ENCODE results near the gene FZD2.

FZD2 gene

DNA sequence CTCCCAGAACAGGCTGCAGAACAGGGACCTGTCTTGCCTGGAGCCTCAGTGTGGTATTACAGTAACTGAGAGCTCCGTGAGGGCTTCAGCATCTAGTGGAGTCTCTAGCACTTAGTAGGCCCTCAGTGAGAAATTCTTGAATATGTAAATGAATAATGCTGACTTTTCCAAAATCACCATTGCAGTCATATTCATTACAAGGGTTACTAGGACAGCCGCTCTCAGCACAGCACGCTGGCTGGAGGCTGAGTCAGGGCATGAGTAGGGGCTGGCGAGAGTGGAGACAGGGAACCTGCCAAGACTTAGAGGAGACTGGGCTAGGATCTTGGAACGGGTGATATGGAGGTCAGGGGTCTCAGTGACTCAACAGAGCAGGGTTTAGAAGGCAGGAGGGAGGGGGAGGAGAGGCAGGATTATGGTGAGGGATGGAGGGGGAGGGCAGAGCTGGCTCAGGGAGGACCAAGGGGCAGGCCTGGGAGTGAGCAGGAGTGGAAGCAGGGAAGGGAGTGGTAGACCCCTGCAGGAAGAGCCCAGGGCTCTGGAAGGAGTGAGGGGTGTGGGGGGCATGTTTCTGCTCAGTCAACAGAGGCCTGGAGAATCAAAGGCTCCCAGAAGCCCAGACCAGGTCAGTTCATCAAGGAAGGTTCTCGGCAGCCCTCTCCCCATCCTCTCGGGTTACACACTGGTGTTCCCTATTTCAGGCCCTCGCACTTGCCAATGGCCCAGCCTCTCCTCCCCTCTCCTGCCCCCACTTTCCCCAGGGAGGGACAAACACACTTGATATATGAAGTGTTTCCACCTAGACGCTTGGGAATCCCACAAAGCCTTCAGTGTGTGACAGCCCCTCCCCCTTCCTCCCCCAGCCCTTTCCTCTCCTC, 42.3 kb downstream of the FZD2 start:
- DNase-seq (ENCODE audit: extremely low read depth, insufficient read length), result no peak
- TF ChIP-seq, protein P1, sequence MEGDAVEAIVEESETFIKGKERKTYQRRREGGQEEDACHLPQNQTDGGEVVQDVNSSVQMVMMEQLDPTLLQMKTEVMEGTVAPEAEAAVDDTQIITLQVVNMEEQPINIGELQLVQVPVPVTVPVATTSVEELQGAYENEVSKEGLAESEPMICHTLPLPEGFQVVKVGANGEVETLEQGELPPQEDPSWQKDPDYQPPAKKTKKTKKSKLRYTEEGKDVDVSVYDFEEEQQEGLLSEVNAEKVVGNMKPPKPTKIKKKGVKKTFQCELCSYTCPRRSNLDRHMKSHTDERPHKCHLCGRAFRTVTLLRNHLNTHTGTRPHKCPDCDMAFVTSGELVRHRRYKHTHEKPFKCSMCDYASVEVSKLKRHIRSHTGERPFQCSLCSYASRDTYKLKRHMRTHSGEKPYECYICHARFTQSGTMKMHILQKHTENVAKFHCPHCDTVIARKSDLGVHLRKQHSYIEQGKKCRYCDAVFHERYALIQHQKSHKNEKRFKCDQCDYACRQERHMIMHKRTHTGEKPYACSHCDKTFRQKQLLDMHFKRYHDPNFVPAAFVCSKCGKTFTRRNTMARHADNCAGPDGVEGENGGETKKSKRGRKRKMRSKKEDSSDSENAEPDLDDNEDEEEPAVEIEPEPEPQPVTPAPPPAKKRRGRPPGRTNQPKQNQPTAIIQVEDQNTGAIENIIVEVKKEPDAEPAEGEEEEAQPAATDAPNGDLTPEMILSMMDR (IDR thresholded peaks at IDR 0.05; ENCODE audit: insufficient read depth, low read length, poor library complexity, severe bottlenecking), result no peak
- Histone ChIP-seq H3K27me3 (replicated peaks; ENCODE audit: control insufficient read depth, insufficient read depth, low read length) (no peaks in the 10 kb centered on the region; the same call in 1 of the 2 replicates), H3K4me3 (replicated peaks; ENCODE audit: low read depth, low read length) (no peak overlapping the region), H3K36me3 (ENCODE audit: control insufficient read depth, insufficient read depth, low read length) (no peaks in the 10 kb centered on the region)

DNA sequence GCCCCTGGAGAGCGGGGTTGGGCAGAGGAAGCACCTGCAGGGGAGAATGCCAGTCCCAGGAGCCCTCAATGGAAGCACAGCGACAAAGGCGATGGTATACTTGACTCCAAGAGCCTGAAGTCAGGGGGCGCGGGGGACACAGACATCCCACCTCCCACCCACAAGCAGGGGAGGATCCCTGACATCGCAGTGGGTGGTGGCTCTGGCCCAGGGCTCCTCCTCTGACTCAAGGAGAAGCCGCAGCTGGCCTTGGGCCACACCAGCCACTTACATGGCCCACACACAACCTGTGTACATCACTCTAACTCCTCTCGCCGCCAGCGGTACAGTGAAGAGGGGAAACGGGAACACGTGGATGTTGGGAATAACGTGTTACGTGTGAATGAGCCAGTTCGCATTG, 44.3 kb downstream of the FZD2 start:
- Histone ChIP-seq H3K4me3 (replicated peaks; ENCODE audit: low read depth, low read length) (no peak overlapping the region), H3K36me3 (ENCODE audit: control insufficient read depth, insufficient read depth, low read length) (no peaks in the 10 kb centered on the region), H3K27me3 (replicated peaks; ENCODE audit: control insufficient read depth, insufficient read depth, low read length) (no peaks in the 10 kb centered on the region)
- TF ChIP-seq, protein P1 (IDR thresholded peaks at IDR 0.05; ENCODE audit: insufficient read depth, low read length, poor library complexity, severe bottlenecking), result no peak
- no peak for DNase-seq (ENCODE audit: extremely low read depth, insufficient read length)

DNA sequence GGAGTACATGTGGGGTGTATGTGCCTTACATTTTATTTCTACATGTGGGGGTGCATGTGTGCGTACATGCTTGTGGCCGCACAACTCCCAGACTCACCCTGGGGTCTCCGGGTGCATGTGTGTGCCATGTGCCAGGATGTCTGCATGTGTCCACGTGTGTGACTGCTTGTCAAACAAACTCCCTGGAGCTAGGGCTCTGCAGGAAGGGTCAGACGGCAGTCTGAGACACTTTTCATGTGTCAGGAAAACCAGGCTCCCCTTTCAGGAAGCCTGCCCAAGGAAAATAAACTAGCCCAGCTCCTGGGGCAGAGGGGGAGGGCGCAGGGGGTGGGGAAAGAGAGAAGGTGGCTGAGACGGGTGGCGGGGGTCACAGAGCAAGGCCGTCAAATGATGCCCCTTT, 44.7 kb downstream of the FZD2 start:
- DNase-seq (ENCODE audit: extremely low read depth, insufficient read length), result no peak
- H3K4me3 ChIP-seq (replicated peaks; ENCODE audit: low read depth, low read length), result no peak overlapping the region
- TF ChIP-seq, protein P1 (IDR thresholded peaks at IDR 0.05; ENCODE audit: insufficient read depth, low read length, poor library complexity, severe bottlenecking), result no peak
- no peaks in the 10 kb centered on the region for H3K27me3 ChIP-seq (replicated peaks; ENCODE audit: control insufficient read depth, insufficient read depth, low read length)
- no peaks in the 10 kb centered on the region for H3K36me3 ChIP-seq (ENCODE audit: control insufficient read depth, insufficient read depth, low read length)

DNA sequence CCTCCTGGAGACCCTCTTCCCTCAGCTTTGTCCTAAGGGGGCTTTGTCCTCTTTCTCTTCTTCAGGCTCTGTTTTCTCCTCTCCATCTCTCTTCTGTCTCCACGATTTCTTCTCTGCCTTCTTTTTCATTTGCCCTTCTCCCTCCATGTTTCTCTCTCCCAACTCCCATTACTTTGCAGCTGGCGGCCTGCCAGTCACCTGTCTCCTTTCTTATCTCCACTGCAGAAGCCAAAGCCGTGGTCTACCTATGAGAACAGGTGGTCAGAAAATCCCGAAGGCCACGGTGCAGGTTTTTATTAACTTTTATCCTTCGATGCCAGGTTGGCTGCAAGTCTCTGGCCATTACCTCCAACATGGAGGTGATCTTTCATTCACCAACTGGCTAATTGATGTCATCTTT, 45.1 kb downstream of the FZD2 start:
- no peak for DNase-seq (ENCODE audit: extremely low read depth, insufficient read length)

DNA sequence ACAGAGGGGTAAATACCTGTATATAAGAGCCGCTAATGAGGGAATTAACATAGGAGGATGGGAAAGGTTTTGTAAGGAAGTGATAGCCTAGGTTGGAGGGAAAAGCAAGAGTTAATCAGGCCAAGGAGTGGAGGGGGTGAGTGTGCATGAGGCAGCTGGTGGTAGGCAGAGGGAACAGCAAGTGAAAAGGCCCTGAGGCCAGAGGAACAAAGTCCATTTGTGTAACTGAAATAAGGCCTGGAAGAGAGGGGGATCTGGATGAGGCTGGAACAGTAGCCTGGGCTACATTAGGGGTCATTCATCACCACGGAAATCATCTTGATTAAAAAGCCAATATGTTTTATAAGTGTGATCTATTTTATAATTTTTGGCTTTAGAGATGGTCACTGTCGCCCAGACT, 45.7 kb downstream of the FZD2 start:
- no peak for DNase-seq (ENCODE audit: extremely low read depth, insufficient read length)
- Histone ChIP-seq H3K36me3 (ENCODE audit: control insufficient read depth, insufficient read depth, low read length) (no peaks in the 10 kb centered on the region), H3K27me3 (replicated peaks; ENCODE audit: control insufficient read depth, insufficient read depth, low read length) (no peaks in the 10 kb centered on the region; the same call in 1 of the 2 replicates), H3K4me3 (replicated peaks; ENCODE audit: low read depth, low read length) (no peak overlapping the region)
- TF ChIP-seq, protein P1 (IDR thresholded peaks at IDR 0.05; ENCODE audit: insufficient read depth, low read length, poor library complexity, severe bottlenecking), result no peak

More for the DNA sequence above, 45.1 kb downstream of the FZD2 start:
- no peaks in the 10 kb centered on the region for H3K27me3 ChIP-seq (replicated peaks; ENCODE audit: control insufficient read depth, insufficient read depth, low read length)
- TF ChIP-seq, protein P1 (IDR thresholded peaks at IDR 0.05; ENCODE audit: insufficient read depth, low read length, poor library complexity, severe bottlenecking), result no peak
- no peaks in the 10 kb centered on the region for H3K36me3 ChIP-seq (ENCODE audit: control insufficient read depth, insufficient read depth, low read length)
- no peak overlapping the region for H3K4me3 ChIP-seq (replicated peaks; ENCODE audit: low read depth, low read length)

All from GM06990 (cell line).